ENCODE results near the gene PPP1R8.

The PPP1R8 gene

DNA sequence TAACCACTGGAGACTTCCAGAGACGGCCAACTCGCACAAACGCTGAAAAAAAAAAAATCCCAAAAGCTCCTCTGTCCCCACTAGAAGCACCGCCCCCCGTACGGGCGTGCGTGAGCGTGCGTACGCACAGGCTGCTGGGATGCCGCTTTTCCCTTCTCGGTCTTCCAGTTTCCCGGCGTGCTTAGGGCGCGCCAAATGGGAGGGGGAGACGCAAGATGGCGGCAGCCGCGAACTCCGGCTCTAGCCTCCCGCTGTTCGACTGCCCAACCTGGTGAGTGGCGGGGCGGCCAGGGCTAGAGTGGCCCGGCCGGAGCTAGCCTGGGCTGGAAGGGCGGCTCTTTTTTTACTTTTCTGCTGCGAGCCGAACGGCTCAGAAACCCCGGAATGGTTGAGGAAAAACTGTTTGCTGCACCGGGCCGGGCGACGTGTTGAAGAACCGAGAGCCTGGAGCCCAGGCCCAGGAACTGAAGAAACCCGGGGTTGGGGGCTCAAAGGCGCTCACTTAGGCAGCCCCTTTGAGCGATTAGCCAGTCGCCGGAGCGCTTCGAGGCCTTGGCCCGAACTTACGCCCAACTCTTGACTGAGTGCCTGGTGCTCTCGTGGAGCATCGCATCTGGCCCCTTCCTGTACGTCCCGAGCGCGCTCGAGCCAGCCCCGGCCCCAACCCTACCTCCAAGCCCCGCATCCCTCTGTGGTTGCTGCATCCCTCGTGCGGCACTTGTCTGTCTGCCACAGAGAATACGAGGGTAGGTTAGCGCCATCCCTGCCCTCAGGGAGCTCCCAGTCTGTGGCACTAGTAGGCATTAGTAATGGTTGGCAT lies at the start of gene PPP1R8:
TSS of gene PPP1R8 (plus strand) at position 162 of the 820 bp plus-strand sequence. CDS start at position 216, 54 bp downstream.
- CTCF ChIA-PET, result interaction anchor here (0.5 kb wide), 2 partner anchors 16 to 184 kb away, joined by 3 read pairs; no protein-coding TSS in a partner anchor
- DNase-seq (ENCODE audit: low spot score), result peak; percentile 86
- H3K27ac ChIP-seq, result peak within 1 kb of the TSS; percentile 86
- no peak for TF ChIP-seq CTCF (conservative IDR thresholded peaks at IDR 0.05; ENCODE audit: low read depth)
- POLR2A ChIA-PET (ENCODE audit: low non-redundant PET), result interaction anchor here (0.6 kb wide), 1 partner anchor 904 kb away, joined by 5 read pairs; no protein-coding TSS in a partner anchor

- no peak for TF ChIP-seq CTCF (conservative IDR thresholded peaks at IDR 0.05; ENCODE audit: low read depth)
- CTCF ChIA-PET, result no interaction called here
- no peak for DNase-seq (ENCODE audit: low spot score)
- POLR2A ChIA-PET (ENCODE audit: low non-redundant PET), result no interaction called here
- peak overlapping the region; percentile 56 for H3K27ac ChIP-seq
These were observed 47.6 kb upstream of the PPP1R8 start for GRCh38 chr1:27782950-27783349.

DNA sequence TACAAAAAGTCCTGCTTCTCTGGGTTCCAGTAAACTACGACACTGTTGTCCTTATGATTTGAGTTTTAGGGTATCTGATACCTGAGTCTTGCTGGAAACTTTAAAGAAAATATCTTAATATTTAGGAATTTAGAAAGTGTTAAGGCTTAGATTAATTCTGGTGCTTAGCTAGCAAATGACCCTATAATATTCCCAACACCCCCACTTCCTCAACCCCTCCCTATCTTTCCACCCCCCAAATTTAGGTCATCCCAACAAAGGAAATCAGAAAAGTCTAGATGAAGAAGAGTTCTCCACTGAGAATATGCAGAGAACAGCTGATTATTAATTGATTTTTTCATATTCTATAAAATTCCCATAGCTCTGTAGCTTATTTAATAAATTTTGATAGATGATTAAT lies 45.9 kb upstream of the PPP1R8 start:
- CTCF ChIA-PET, result no interaction called here
- POLR2A ChIA-PET (ENCODE audit: low non-redundant PET), result no interaction called here
- no peak for TF ChIP-seq CTCF (conservative IDR thresholded peaks at IDR 0.05; ENCODE audit: low read depth)
- no peak for DNase-seq (ENCODE audit: low spot score)
- H3K27ac ChIP-seq, result no peak overlapping the region

DNA sequence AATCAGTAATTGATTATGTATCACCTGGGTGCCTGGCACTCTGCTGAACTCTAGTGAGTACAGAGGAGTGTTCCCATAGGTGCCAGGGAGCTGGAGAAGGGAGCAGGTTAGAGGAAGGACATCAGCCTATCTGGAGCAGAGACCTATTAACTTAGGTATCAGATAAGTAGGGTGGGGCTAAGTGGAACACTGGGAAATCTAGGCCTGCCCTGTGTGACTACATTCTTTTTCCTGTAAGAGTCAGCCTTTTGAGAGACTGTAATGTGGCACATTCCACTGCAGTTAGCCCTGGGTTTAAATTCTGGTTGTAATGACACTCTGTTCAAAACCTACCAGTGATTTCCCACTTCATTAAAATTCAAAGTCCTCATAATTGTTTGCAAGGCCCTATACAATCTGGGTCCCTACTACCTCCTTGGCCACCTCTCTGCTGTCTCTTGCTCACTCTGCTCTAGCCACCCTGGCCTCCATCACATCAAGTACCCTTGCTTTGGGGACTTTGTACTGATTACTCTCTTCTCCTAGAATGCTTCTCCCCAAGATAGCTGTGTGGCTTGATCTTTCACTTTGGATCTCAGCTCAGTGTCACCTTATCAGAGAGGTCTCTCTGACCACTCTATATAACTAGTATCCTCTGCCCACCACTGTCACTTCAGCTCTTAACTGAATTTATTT lies 44.7 kb upstream of the PPP1R8 start:
- TF ChIP-seq CTCF (conservative IDR thresholded peaks at IDR 0.05; ENCODE audit: low read depth), result no peak
- POLR2A ChIA-PET (ENCODE audit: low non-redundant PET), result no interaction called here
- no peak overlapping the region for H3K27ac ChIP-seq
- DNase-seq (ENCODE audit: low spot score), result peak; percentile 17
- CTCF ChIA-PET, result interaction anchor here (0.5 kb wide), 1 partner anchor 20 kb away, joined by 4 read pairs; no protein-coding TSS in a partner anchor

DNA sequence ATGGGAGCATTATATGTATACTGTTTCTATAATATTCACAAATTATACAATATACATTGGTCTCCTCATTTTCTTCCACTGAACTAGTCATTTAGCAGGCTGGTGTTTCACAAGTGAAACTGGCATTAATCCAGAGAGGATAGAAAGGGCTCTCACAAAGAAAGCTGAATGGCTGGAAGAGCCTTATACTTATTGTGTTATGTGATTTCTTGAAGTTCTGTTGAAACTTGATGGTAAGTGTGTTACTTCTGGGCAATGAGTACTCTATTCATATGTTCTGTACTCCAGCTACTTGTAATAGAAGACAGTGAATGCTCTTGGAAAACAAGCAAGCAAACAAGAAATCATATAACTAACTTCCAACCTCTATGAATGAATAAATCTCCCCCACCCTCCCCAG lies 42.7 kb upstream of the PPP1R8 start:
- POLR2A ChIA-PET (ENCODE audit: low non-redundant PET), result no interaction called here
- H3K27ac ChIP-seq, result no peak overlapping the region

More for the DNA sequence above, 42.7 kb upstream of the PPP1R8 start:
- CTCF ChIA-PET, result no interaction called here
- no peak for TF ChIP-seq CTCF (conservative IDR thresholded peaks at IDR 0.05; ENCODE audit: low read depth)
- DNase-seq (ENCODE audit: low spot score), result no peak
